SK-N-DZ (cell line): ENCODE results near the gene TEX30. TPM values are rescaled to one million over a fixed set of nuclear protein-coding genes. Genes with fewer than 3 reads are reported as not detected.
"Not testable (repeated sequence)": the region's sequence is repeated elsewhere in the genome, so short reads cannot be mapped to it uniquely, and the experiment has no call there.

Source experiments
- DNase-seq: peaks from one replicate; pipeline ENCODE4 v3.0.0-alpha.2; 2015; ENCODE audit warnings: low spot score
- polyA plus RNA-seq, 2 experiments: library from polyadenylated mRNA; depleted of rRNA; stranded (reverse); fragments of >200 nt; gene quantifications; 2 replicates each; pipeline ENCODE4 v1.2.3, GENCODE V29; 2014

Gene TEX30
- 6.1 and 9.8 TPM in 2 replicates for polyA plus RNA-seq (2014; cell fraction: cytosol; rRNA removed)
- polyA plus RNA-seq (2014; cell fraction: nucleus; rRNA removed) = 13.6 and 16.2 TPM in 2 replicates

GRCh38 chr13:102773441-102774213 is at the start of gene TEX30:
TEX30 (minus strand) TSS chr13:102773786; CDS start chr13:102770026, 3,760 bp downstream.
- peak; percentile 56 for DNase-seq

- DNase-seq = no peak
Observed at GRCh38 chr13:102817907-102818306, 44.3 kb upstream of the TEX30 start.

GRCh38 chr13:102817241-102817640 is 43.7 kb upstream of the TEX30 start:
- no peak for DNase-seq

DNA sequence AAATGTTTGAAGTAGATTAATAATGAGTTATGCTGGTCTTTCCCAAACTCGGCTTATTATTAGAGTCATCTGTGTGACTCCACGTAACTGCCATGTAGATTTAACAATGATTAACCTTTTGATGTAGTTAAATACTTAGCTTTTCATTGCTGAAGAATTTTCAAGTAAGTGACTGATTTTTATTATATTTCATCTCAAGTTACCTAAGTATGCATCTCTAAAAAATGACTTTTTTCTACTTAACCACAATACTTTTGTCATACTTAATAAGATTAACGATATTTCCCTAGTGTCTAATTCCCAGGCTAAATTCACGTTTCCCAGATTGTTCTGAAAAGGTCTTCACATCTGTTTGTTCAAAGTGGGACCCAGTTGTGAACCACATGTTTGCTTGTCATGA is 43.1 kb upstream of the TEX30 start:
- no peak for DNase-seq

GRCh38 chr13:102815788-102816187 is 42.2 kb upstream of the TEX30 start:
- DNase-seq = no peak

- DNase-seq = no peak
Observed at GRCh38 chr13:102814793-102815192, 41.2 kb upstream of the TEX30 start.

DNA sequence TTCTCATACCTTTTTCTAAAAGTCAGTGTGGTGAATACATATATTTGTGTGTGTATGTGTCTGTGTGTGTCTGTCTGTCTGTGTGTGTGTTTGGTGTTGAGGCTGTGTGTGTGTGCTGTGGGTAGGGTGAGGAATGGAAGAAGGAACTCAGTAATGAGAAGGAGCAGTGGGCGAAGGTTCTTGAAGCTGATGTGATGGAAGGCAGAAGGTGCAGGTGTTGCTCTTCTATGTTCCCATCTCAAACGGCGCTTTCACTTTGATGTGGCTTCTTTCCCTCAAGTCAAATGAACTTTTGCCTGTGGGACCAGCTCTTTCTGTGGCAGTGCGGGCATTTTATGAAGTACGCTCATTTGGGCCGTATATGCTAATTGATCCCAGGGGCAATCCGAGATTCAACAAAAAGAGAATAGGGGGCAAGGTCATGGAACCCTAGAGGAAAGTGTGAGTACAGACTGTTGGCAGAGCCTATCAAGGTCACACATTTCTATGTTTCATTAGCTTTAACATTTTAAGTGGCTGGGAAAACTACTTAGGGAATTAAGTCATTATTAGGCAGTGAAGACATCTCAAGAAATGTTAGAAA is 40.5 kb upstream of the TEX30 start:
- no peak for DNase-seq

DNA sequence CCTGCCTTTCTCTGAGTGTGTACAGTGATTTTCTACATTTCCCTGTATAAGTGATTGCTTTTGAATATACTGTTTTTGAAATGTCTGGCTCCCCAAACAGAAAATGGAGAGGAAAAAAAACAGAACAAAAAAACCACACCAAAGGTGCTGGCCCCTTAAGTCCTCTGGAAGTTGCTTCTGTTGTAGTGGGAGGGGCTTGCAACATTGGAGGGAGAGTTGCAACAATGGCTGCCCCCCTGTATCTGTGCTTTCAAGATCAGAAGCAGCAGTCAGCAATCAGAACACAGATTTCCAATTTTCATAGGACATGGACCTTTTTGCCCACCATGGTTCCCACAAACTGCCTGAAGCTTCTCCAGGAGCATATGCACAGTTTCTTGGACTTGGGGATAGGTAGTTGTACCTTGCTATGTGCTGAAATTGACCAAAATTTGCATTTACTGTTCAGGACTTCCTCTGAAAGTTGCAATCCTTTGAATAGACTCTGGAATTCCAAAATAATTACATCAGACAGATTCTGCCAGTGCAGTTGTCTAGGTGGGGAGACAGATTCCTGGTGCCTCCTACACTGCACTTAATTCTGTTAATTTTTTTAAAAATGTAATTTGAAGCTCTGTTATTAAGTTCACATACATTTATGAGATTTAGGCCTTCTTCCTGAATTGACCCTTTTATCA is 39.2 kb upstream of the TEX30 start:
- DNase-seq = no peak

DNA sequence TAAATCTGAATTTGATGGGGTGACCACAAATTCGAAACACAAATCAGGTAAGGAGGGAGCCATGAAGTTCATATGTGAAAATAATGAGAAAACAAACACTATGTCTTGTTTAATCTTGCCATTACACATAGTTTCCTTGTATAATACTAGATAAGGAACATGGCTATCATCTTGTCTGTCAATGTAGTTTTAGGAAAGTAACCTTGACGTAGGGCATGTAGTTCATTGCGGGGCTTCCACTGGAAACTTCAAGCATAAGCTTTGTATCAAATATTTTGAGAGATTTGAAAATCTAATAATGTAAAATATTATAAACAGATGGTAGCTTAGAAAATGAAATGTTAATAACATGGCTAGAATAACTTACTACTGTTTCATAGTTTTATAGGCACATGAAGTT is 34.1 kb upstream of the TEX30 start:
- DNase-seq = no peak

DNA sequence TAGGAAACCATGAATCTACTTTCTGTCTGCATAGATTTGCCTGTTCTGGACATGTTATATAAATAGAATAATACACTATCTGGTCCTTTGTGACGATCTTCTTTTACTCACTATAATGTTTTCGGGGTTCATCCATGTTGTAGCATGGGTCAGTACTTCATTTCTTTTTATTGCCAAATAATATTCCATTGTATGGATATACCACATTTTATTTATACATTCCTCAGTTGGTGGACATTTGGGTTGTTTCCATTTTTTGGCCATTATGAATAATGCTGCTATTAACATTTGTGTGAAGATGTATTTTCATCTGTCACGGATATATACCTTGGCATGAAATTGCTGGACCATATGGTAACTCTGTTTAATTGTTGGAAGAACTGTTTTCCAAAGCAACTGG is 32.1 kb upstream of the TEX30 start:
- DNase-seq = no peak

- DNase-seq = peak; percentile 78
Observed at GRCh38 chr13:102800145-102801041, 26.8 kb upstream of the TEX30 start.

GRCh38 chr13:102799426-102800144 is 26.0 kb upstream of the TEX30 start:
- DNase-seq = peak; percentile 19

DNA sequence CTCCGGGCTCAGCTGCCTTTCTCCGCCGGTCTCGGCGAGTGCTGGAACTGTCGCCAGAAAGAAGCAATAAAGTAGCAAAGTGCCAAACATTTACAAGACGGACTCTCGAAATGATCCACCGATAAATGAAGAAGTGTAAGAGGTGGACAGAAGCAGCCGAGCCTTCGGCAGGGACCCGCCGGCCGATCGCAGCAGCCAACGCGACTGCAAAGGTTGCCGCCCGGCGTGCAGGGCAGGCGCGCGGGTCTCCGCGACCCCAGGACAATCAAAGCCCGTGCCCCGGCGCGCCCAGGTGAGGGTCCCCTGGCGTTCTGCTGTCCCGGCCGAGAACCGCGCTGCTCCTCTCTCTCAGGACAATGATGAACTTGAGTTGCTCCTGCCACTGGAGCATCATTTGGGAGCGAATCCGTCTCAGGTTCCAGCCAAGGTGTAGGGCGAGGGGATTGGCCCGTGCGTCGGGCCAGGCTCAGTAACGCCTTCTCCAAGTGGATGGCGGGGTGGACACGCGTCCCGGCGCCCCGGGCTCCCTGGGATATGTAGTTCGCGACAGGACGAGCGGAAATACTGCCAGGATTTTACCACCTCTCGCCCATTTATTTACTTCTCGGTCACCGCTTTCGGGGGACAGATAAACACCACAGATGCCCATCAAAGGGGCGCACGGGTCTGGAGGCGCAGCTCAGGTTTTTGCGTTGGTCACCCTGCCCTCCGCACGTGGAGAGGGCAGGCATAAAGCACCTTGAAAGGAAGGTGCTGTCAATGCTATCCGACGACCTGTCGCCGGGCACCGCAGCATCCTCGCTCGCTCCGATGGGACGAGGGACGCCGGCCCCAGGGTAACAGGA is 25.2 kb upstream of the TEX30 start, which contains the start of the genes BIVM and POGLUT2:
BIVM (plus strand) TSS at position 539 of the 845 bp plus-strand sequence. CDS start 8,149 bp downstream, outside the sequence.
POGLUT2 (minus strand) TSS at position 396 of the 845 bp plus-strand sequence; CDS start at position 90, 306 bp downstream.
- peak; percentile 94 for DNase-seq

DNA sequence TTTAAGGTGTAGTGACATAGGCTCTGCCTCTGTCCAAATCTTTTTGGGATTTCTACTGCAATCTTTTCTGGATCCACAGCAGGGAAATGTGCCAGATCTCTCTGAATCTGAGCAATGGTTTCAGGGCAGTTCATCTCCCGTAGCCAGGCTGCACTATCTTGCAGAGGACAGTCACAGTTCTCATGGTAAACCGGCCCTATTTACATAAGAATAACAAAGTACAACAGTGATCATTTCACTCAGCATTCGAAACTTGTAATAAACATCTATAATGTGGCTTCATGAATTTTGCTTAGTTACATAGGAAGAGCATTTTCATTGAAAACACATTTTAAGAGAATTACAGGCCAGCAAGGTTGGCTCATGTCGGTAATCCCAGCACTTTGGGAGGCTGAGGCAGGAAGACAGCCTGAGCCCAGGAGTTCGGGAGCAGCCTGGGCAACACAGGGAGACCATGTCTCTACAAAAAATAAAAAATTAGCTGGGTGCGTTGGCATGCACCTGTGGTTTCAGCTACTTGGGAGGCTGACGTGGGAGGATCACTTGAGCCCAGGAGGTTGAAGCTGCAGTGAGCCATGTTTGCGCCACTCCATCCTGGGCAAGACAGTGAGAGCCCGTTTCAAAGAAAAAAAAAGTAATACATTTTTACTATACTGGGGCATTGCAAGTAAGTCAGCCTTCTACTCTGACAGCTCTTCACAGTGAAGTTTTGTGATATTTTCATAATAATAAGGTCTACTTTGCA is 20.2 kb upstream of the TEX30 start:
- DNase-seq = no peak

DNA sequence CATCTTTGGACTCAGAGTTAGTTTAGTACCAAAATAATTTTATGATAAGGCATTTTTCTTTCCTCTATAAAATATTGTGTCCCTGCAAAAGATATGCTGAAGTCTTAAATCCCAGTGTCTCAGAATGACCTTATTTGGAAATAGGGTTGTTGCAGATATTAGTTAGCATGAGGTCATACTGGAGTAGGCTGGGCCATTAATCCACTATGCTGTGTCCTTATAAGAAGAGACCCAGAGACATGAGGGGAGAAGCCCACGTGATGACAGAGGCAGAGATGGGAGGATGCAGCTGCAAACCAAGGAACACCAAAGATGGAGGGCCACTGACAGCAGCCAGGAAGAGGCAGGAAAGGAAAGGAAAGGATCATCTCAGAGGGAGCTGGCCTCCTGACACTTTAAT is 18.8 kb upstream of the TEX30 start:
- DNase-seq = no peak

DNA sequence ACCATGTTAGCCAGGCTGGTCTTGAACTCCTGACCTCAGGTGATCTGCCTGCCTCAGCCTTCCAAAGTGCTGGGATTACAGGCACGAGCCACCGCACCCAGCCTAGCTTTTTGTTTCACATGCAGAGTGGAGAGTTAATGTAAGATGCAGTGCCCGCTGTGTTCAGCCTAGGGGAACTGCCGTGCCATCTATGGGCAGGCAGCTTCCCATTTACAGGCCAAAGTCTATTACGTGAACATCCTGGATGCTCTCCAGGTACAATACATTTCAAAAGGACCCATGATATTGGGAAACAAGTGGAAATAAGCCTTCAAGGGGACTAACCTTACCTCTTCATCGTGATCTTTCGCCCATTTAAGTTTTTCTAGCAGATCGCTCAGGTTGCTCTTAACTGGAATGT is 15.1 kb upstream of the TEX30 start:
- DNase-seq = no peak

DNA sequence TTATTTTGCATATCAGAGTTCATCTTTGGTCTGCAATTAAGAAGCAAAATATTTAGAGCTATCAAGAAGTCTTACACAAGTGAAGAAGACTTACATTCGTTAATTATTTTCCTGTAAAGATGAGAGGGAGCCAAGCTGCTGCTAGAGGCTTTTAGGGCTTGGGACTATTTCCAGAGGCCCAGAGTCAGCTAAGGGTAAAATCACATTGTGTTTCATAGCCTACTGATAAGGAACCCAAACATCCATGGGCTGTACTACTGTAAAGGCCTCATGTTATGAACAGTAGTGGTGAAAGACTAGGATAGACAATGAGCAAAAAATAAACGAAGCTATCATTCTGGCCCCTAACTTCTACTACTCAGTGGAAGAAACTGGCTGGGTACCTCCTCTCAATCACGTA is 10.9 kb upstream of the TEX30 start:
- DNase-seq = no peak

DNA sequence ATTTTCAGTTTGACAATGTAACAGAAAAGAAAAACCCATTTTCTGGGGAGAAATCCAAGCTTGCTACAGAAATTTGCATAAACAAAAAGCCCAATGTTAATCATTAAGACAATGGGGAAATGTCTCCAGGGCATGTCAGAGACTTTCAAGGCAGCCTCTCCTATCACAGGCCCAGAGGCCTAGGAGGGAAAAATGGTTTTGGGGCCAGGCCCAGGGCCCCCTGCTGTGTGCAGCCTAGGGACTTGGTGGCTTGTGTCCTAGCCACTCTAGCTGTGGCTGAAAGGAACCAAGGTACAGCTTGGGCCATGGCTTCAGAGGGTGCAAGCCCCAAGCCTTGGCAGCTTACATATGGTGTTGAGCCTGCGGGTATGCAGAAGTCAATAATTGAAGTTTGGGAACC is 8.0 kb upstream of the TEX30 start:
- no peak for DNase-seq

- not testable (repeated sequence) for DNase-seq
Observed at GRCh38 chr13:102780656-102781055, 7.1 kb upstream of the TEX30 start.
